Cerebellar nuclear complex (tissue), 1 donor: ENCODE measurements around the gene CFAP52.
"Not testable (repeated sequence)": the region's sequence is repeated elsewhere in the genome, so short reads cannot be mapped to it uniquely, and the experiment has no call there.

Source experiments
- DNase-seq, 2 experiments: peaks; one replicate each; lab custom pipeline; 2025; lab: John Stamatoyannopoulos, UW

Gene CFAP52, protein sequence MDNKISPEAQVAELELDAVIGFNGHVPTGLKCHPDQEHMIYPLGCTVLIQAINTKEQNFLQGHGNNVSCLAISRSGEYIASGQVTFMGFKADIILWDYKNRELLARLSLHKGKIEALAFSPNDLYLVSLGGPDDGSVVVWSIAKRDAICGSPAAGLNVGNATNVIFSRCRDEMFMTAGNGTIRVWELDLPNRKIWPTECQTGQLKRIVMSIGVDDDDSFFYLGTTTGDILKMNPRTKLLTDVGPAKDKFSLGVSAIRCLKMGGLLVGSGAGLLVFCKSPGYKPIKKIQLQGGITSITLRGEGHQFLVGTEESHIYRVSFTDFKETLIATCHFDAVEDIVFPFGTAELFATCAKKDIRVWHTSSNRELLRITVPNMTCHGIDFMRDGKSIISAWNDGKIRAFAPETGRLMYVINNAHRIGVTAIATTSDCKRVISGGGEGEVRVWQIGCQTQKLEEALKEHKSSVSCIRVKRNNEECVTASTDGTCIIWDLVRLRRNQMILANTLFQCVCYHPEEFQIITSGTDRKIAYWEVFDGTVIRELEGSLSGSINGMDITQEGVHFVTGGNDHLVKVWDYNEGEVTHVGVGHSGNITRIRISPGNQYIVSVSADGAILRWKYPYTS

DNA sequence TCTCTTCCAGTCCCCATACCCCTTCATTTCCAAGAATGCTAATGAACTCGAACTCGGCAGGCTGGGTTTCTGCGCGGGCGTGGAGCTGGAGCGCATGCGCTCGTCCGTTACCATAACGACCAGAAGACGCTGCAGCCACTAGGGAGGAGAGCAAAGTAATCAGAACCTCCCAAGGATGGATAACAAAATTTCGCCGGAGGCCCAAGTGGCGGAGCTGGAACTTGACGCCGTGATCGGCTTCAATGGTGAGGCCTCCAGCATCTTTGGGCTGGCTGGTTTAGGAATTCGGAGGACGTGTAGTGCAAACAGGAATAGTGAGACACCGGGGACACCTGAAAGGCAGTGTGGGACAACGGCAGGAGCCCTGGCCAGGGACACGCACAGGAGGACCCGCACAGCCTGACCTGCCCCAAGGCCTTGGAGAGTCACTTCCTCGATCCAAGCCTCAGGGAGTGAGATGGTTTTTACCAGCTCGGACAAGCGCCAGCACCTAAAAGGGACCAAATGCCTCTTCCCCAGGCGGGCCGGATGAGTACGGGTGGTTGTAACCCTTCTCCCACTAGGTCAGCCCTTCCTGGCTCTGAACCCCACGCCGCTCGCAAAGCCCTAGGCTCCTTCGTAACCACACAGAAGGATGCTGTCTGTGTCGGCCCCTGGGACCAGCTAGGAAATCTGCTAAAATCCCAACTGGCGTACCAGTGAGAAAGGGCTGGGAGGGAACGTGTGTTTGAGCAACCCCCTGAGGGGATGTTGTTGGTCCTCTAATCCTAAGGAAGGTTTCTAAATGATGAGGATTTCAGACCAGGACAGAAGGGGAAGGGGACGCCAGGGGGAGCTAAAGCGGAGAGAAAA is at the start of gene CFAP52:
Gene CFAP52 (plus strand): TSS at position 122 of the 852 bp plus-strand sequence. CDS start 54 bp downstream, at position 176.
- DNase-seq = peak; percentile 3 to 53

DNA sequence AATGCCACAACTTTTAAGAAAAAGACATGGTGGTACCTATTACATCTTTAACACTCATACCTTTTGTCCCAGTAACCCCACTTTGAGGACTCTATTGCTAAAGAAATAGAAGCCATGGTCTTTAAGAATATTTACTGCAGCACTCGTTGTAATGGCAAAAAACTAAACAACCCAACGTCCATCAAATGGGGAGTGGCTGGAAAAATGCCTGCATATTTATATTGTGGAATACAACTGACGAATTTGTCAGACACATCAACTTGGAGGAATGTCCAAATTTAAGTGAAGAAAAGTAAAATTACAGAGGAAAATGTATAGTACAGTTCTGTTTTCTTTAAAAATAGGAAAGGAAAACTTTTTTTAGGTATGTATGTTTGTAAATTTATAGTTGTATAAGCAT is 48.7 kb upstream of the CFAP52 start:
- no peak for DNase-seq

DNA sequence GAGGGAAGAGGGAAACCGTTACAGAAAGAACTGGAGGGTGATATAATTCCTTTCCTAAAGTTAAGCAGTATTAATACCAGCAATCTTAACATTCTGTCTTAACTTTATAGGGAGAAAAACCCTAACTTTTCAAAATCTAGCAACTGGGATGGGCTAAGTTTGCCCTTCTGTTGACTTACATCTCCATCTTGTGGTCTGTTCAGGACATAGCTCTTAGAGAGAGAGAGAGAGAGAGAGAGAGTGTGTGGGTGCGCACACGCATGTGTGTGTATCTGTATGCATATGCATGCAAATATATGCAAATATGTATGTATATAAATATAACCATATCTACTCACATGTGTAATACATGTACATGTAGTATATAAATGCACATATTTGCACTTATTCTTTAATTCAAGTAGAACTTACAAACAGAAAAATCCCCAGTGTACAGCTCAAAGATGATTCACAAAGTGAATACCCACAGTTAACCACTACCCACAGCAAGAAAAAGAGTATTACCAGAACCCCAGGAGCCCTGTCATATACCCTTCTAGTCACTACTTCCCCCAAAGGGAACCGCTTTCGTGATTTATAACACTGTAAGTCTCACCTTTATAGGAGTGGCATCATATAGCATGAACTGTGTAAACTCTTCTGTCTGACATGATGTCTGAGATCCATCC is 47.3 kb upstream of the CFAP52 start:
- no peak for DNase-seq

DNA sequence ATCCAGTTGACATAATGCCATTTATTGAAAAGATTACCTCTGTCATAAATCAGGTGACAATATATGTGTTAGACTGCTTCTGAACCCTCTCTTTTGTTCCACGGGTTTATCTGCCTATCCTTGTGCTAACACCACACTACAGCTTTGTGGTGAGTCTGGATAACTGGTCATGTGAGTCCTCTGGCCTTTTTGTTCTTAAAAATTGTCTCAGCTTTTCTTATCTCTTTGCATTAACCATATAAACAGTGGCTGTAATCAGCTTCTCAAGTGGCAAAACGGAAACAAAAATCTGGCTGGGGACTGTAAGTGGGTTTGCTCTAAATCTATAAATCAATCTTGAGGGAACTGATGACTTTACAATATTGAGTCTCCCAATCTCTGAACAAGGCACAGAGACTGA is 45.4 kb upstream of the CFAP52 start:
- no peak for DNase-seq

DNA sequence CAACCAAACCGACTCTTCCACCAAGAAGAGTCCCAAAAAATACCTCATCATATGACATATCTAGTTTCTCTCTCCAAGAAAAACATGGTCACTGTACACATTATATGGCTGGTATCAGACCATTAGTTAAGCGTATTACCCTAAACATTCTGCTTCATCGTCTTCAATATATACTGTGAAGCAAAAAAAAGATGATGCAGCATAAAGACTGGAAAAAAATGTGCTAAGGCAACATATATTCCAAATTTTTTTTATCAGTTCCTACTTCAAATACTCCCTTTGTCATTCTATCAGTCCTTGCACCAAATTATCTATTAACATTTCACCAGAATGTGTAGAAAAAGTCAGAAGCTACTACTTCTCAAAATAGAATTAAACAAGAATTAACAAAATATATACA is 43.7 kb upstream of the CFAP52 start:
- no peak for DNase-seq

DNA sequence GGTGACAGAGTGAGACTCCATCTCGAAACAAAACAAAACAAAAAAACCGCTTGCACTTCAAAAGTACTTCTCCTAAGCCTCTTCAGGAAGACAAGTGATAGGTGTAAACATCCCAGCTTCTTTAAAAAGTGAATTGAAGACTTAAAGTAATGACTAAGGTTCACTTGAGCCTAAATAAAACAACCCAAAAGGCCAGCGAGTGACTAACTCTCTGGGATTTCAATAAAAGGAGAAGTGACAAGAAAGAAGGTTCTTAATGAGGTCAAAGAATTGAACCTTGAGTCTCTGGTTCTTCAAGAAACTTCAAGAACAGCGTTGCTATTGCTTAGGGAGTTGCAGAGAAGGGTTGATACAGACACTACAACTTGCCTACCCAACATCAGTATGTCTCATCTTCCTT is 43.0 kb upstream of the CFAP52 start:
- no peak for DNase-seq

DNA sequence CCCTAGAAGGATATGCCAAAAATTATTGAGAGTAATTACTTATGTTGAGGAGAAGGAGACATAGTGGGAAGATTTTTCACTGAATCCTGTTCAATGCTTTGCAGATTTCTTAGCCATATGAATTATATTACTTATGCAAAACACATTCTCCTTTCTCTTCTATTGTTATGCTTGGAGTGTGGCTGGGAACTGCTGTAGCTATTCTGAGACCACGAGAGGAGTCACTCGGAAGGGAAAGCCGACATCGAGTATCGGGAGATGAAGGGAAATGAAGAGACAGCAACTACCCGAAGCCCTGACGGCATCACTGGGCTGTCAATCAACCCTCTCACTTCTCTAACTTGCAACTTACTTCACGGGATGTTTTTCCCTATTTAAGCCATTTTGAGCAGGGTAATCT is 40.4 kb upstream of the CFAP52 start:
- no peak for DNase-seq

DNA sequence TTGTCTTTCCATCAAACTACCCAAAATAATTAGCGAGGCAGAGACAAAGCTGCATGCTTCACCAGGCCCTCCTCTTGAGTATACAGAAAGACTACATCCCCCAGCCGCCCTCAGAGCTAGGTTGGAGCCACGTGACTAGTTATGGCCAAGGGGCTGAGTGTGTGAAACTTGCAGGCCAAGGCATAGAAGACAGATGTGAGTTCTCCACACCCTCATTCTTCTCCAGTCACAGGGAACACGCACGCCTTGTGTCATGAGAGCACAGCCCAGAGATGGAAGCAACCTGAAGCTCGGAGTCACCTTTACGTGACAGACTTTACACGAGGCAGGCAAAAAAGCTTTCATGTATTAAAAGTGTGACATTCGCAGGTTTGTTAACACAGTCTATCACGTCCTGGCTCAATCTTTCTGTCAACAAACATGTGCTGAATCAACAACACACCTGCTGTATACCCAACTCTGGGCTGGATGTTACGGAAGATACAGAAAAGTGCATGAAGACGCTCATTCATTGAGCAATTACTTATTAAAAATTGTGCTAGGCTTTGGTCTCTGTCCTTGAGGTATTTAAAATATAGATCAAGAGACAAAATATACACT is 39.2 kb upstream of the CFAP52 start:
- DNase-seq = no peak

DNA sequence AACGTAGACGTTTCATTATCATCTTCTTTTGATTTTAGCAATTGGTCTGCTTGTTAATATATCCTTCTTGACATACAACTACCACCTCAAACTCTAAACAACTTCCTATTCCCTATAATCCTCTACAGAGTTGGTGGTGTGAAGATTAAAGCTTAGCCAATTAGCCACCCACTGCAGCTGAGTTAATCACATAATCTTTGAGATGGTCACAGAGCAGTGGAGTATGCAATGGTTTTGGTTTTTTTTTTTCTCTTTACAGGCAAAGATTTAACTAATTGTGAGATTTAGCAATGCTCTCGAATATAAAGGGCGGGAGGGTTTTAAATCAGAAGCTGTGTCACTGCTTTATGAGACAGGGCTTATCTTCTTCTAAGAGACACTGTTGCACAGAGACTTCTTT is 37.8 kb upstream of the CFAP52 start:
- DNase-seq = no peak

DNA sequence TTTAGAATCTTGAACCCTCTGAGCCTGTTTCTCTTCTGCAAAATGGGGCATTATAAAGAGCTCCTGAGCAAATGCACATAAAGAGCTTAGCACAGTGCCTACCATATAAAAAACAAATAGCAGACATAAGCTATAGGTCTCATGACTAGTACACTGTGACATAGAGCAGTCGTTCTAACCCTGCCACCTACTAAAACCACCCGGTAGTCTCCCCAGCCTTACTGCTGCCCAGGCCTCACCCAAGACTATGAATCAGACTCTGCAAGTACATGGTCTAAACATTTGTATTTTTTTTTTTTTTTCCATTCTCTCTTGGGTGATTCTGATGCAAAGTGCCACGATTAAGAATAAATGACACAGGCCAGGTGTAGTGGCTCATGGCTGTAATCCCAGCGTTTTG is 34.7 kb upstream of the CFAP52 start:
- no peak for DNase-seq

DNA sequence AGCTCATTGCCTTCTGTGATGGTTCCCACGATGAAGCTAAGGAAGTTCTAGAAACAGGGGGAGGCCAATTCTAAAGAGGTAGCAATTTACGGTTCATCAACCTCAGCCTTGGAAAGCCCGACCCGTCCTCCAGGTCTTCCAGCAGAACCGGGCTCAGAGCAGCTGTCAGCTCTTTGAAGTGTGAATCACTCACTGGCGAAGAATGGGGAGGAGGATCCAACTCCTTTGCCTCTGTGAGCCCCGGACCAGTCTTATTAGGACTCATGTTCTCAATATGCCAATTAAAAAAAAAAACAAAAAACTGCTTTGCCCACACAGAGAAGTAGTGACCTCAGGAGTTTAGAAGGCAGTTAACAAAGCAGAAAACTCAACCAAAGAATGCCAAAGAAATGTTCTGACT is 32.2 kb upstream of the CFAP52 start:
- DNase-seq = no peak

DNA sequence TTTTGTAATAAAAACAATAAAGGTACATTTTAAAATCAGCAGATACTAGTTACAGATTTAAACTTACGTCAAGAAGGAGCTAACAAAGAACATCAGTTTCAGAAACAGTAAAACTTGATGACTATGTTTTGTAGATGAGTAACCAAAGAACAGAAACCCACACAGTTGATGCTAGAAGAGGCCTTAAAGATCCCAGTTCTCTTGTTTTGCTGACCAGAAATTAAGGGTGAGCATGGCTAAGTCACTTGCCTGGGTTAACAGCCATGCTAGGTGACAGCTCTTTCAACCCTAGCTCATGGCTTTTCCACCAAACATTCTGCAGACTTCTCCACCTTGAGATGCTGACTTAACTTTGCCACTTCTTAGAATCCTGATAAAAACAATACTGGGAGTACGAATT is 27.2 kb upstream of the CFAP52 start:
- DNase-seq = no peak

DNA sequence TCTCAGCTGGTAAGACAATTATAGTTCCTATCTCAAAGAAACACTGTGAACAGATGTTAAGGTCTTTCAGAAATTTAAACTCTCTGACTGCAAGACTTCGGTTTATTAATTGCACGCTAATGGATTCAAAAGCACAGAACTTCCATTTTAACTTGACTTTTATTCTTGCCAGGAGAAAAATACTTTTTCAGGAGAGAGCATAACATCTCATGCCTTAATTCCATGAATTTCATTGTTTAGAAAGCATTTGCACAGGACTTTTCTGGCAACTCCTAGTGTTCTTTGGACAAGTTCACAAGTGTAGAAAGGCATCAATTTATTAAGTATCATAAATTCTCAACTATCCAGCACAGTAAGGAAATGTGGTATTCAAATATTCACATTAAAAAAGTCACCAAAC is 23.3 kb upstream of the CFAP52 start:
- no peak for DNase-seq

DNA sequence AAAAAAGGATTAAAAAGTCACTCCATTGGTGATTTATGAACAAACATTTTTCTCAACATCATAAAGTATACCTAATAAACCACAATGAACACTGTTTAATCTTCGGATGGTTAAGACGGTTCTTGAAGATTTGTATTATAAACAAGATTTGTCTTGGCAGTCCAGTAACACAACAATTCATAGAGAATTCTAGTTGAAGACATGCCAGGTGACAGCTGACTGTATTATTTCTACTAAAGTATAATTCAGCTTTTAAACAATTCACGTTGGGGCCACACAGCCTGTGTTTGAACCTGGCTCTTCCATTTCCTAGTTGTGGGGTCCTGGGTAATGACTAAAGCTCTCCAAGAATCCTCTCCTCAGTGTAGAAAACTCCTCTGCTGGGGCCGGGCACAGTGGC is 22.8 kb upstream of the CFAP52 start:
- DNase-seq = no peak

DNA sequence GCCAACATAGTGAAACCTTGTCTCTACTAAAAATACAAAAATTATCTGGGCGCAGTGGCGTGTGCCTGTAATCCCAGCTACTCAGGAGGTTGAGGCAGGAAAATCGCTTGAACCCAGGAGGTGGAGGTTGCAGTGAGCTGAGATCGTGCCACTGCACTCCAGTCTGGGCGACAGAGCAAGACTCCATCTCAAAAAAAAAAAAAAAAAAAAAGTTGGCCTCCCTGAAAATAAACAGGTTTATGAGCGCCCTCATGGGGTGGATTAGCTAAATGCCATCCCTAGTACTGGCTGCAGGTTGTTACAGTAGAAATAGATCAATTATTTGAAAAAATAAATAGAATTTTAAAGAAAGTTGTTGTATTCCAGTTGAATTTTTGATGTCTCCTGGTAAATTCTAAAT is 21.7 kb upstream of the CFAP52 start:
- DNase-seq = not testable (repeated sequence)

DNA sequence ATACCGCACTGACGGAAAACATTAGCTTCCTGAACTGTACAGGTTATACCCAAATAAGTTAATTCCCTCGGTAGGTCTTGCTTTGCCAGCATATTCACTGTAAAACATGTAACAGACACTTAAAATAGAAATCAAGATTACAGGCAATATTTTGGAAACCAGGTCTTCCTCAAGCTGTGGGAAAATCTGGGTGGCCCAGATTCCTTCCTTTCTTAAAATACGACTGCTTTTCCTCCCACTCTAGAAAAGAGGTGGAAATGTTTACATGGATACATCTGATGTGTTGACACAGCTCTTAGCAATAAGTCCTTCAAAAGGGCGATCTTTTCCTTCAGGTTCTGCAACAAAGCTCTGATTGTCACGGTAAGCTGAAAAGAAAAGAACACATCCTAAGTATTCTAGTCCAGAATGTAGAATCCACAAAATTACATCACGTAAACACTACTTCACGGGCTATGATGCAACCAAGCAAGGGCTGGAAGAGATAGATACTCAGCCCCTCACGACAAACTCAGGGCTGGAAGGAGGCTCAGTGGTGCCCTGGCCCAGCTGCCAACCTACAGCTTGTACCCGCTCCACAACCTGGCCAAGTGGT is 19.2 kb upstream of the CFAP52 start:
- DNase-seq = no peak

DNA sequence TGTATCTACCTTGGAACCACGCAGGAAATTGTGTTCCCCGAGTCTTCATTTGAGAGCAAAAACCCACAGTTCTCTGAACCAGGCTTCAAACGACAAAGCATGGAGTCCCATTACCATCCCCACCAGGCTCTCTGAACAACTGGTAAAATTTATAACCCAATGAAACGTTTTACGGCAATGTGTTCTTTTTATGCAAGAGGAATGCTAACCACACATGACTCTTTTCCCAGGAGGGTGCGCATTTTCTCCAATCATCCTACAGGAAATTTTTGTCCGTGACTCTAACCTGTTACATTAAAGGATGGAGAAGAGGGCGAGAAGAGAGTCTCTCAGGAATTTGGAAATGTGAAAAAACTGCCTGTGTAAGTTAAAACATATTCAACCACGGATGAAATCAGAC is 18.6 kb upstream of the CFAP52 start:
- DNase-seq = no peak

DNA sequence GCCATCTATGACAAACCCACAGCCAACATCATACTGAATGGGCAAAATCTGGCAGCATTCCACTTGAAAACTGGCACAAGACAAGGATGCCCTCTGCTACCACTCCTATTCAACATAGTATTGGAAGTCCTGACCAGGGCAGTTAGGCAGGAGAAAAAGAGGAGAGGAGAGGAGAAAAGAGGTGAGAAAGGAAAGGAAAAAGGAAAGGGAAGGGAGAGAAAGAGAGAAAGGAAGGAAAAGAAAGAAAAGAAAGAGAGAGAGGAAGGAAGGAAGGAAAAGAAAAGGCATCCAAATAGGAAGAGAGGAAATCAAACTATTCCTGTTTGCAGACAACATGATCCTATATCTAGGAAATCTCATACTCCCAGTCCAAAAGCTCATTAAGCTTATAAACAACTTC is 12.3 kb upstream of the CFAP52 start:
- no peak for DNase-seq

DNA sequence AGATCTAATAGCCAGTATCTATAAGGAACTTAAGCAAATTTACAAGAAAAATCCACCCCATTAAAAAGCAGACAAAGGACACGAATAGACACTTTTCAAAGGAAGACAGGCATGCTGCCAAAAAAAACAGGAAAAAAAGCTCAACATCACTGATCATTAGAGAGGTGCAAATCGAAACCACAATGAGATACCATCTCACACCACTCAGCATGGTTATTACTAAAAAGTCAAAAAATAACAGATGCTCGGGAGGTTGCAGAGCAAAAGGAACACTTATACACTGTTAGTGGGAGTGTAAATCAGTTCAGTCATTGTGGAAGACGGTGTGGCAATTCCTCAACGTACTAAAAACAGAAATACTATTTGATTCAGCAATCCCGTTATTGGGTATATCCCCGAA is 10.4 kb upstream of the CFAP52 start:
- no peak for DNase-seq

DNA sequence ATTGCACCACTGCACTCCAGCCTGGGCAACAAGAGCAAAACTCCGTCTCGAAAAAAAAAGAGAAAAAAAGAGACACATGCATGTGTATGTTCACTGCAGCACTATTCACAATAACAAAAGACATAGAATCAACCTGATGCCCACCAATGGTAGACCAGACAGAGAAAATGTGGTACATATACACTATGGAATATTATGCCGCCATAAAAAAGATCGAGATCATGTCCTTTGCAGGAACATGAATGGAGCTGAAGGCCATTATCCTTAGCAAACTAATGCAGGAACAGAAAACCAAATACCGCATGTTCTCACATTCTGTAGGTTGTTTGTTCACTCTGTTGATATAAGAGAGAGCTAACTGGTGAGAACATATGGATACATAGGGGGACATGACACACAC is 9.7 kb upstream of the CFAP52 start:
- not testable (repeated sequence) for DNase-seq

DNA sequence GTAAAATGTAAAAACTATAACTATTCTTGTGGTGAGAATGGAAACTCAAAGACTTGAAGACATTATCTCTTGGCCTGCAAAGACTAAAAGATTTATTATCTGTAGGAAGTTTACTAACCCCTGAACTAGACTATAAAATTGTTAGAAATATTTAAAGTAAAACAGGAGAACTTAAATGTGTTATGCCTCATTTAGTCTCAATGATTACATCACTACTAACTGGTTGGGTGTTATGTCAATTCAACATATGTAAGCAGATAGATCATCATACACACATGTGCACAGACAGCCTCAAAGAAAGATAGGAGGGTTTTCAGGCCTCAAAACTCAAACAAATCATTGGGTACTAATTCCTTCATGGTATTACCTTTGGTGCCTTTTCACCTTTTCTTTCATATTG is 8.4 kb upstream of the CFAP52 start:
- DNase-seq = no peak
